Measurements from ENCODE around the gene CTNNBL1.

- TF ChIP-seq POLR2A (IDR thresholded peaks at IDR 0.05): no peak
- no peak for TF ChIP-seq EP300 (IDR thresholded peaks at IDR 0.05)
Observed at GRCh38 chr20:37714978-37715672, 21.3 kb downstream of the CTNNBL1 start.
